NCI-H510A (cell line): ENCODE data around the gene GRIFIN.
"Not testable (repeated sequence)": the region's sequence is repeated elsewhere in the genome, so short reads cannot be mapped to it uniquely, and the experiment has no call there.

Experiments
- DNase-seq: peaks from one replicate; lab custom pipeline; 2025; lab: John Stamatoyannopoulos, UW

The GRIFIN gene

GRCh38 chr7:2453849-2454248 lies 22.3 kb downstream of the GRIFIN start:
- not testable (repeated sequence) for DNase-seq

- no peak for DNase-seq
These were observed 23.4 kb downstream of the GRIFIN start for GRCh38 chr7:2452643-2453270.

DNA sequence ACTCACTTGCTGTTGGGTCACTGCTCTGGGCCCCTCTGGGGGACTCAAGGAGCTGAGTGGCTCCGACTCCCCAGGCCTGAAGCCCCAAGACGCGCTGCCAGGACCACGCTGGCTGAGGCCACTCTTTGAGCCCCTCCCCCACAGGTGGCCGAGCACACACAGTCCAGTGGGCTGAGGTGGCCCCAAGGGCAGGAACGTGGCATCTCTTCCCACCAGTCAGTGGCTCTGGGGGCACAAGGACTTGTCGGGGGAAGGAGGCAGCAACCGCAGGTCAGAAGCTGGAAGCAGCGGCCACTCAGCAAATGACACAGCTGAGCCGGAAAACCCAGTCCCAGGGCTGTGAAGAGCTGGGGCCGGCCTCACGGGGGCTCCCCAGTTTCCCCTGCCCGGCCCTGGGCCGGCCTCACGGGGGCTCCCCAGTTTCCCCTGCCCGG lies 24.1 kb downstream of the GRIFIN start:
- no peak for DNase-seq

DNA sequence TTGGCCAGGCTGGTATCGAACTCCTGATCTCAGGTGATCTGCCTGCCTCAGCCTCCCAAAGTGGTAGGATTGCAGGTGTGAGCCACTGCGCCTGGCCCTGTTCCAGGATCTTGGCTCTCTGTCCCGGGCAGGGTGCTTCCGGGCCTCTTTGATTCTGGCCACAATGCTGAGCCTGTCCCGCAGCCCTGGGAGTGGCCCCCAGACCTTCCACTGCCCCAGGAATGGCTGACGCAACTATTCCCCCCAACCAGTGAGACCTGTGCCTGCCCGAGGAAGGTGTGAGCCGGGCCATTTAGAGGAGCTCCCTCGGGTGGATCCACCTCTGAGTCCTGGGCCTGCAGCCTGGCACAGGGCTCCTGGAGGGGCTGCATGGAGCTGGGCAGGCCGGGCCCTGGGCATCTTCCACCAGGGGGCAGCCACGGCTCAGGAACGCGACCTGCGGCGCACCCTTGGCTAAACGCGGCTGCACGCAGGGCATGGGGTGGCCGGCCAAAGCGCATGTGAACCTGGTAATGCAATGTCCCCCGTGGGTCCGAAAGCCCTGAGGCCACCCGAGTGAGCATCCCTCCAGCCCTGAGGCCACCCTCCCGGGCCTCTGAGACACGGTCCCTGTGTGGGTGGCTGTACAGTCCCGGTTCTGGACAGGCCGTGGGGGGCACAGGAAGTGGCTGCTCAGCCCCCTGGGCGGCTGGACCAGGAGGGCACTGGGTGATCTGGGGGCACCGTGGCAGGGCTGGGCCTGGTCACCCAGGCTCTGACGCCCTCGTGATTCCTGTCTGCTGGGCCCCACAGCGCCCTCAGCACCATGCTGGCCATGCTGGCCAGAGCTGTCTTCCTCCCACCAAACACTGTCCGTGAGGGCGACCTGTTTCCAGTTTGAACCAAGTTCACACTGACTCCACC lies 24.8 kb downstream of the GRIFIN start:
- peak; percentile 79 for DNase-seq

DNA sequence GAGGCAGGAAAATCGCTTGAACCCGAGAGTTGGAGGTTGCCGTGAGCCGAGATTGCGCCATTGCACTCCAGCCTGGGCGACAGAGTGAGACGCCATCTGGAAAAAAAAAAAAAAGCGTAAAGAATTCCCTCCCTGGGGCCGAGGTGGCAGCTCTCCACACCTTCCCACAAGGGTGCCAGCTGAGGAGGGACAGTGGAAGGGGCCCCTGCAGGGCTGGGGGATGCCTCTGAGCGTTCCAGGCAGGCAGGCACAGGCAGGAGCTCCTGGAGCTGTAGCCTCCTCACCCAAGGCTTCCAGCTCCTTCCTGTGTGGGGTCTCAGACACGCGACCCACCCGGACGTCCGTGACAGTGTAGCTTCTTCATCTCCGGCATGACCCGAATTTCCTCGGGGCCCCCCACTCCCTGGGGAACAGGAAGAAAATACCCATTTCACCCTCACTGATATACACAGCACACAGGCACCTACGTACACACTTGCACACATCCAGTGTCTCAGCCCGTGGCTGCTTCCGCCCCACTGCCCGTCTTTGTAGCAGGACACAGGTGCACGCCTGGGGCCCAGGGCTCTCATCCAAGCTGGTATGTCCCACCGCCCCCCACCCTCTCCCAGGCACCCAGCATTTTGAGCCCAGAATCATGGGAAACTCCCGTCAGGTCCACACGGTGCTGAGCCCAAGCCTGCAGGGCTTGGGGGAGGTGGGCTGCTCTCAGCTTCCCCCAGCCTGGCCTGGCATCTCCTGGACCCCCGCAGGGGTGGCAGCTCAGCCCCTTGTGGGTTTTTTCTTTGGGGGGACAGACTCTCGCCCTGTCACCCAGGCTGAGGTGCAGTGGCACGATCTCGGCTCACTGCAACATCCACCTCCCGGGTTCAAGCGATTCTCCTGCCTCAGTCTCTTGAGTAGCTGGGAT lies 25.7 kb downstream of the GRIFIN start:
- DNase-seq, result no peak

DNA sequence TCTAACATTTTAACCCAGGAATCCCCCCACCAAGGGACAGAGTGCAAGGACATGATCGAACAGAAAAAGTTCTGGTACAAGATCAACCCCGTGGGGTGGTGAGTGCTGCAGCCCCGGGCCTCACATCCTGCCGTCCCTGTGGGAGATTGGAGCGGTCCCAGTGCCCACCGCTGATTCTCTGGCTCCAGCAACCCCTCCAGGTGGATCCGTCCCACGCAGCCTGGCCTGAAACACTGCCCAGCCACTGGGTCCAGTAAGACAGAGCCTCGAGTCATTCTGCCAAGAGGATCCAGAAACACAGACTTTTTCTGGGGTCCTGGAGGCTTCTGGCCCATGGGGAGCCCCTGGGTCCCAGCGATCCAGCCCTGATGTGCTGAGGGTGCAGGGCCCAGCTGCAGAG lies 29.5 kb downstream of the GRIFIN start:
- DNase-seq, result no peak

DNA sequence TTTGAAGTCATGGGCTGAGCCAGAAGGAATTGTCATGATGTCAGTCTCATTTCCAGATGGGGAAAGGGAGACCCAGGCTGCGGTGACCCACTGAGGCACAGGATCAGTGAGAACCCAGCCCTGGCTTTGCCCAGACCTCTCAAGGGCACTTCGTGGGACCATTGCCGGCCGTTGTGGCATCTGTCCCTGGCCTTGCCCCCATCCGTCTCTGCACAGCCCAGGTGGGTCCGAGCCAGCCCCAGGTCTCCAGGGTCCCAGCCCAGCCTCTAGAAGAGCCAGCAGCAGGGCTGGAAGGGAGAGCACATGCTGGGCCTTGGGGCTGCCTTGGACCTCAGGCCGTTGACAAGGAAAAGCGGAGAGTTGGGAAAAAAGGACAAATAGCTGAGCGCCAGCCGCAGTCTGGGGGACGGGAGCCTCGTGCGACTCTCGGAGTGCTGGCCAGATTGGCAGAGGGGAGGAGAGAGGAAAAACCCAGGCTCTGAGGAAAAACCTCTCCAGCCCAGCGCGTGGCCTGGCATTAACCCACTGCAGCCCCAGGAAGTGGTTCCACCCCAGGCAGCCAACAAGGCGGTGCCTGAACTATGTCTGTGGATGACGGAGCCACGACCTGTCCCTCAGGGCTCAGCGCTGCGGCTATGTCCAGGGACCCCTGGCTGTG lies 30.2 kb downstream of the GRIFIN start:
- no peak for DNase-seq

- DNase-seq, result no peak
These were observed 31.2 kb downstream of the GRIFIN start for GRCh38 chr7:2445047-2445446.

GRCh38 chr7:2444476-2444875 lies 31.7 kb downstream of the GRIFIN start:
- DNase-seq, result no peak

- DNase-seq, result no peak
These were observed 32.7 kb downstream of the GRIFIN start for GRCh38 chr7:2443491-2443890.

DNA sequence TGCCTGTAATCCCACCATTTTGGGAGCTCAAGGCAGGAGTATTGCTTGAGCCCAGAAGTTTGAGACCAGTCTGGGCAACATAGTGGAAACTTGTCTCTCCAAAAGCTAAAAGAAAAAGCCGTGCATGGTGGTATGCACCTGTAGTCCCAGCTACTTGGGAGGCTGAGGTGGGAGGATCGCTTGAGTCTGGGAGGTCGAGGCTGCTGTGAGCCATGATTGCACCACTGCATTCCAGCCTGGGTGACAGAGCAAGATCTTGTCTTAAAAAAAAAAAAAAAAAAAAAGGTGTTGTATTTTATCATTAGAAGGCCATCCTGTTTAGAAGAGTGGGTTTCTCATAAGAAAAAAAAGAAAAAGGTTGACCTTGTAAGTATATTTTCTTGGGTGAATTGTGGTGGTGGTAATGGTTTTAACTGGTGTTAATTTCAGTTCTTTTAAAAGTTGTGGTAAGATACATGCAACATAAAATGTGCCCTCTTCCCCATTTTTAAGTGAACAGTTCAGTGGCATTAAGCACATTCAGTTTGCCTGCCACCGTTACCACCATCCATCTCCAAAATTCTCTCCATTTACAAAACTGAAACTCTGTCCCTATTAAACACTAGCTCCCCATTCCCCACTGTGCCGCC lies 34.7 kb downstream of the GRIFIN start:
- no peak for DNase-seq

- DNase-seq, result no peak
These were observed 35.5 kb downstream of the GRIFIN start for GRCh38 chr7:2440608-2441245.

DNA sequence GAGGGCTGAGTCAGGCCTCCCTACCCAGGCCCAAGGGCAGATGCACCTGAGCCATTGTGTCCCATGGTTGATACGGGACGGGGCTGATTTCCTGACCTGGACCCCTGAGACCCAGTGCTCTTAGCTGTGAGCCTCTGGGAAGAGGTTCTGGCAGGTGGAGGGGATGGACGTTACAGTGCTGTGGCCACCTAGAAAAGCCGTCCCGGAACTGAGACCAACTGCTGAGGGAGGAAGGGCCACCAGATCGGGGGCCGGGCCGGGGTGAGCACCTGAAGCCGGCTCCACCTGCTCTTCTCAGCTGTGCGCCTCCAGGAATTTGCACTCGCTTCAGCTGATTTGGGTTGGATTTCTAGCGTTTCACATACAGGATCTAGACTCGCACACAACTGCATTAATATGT lies 37.4 kb downstream of the GRIFIN start:
- no peak for DNase-seq

DNA sequence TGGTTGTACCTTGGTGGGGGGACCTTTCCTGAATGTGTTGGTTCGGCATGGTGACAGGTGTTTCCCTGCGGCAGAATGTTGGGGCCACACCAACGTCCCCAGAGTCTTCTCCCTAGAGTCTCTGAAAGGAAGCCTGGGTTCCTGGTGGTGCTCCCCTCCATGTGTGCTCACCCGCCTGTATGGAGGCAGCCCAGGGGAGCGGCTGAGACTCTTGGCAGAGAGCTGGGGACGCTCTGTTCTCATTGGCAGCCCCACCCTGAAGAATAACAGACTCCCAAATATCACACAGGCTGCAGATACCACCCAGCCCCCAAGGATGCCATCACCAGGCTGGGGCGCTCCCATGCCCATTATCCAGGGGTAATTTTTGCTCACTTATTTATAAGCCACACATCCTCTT lies 38.0 kb downstream of the GRIFIN start:
- no peak for DNase-seq

DNA sequence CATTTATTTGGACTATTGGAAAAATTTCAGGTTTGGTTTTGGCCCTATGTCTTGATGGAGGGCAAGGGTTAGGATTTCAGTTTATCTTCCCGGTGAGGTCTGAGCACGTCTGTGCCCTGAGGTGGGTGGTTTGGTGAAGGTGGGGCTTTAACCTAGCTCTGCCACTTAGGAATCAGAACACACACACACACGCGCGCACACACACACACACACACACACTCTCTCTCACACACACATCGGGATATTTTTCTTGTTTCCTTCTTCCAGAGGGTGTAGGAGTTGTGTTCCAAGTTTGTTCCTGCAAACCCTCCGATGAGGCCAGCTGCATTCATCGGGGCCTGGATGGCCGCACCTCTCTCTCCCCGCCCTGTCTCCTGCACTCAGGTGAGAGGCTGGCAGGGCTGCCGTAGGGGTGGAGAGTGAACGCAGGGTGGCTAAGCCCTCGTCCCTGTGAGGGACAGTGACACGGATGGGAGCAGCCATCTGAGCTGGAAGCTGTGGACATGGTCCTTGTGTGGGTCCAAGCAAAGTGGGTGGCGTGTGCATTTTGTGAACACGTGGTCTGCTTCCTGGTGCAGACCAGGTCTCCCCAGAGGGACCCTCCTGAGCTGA lies 38.6 kb downstream of the GRIFIN start:
- peak; percentile 38 for DNase-seq

DNA sequence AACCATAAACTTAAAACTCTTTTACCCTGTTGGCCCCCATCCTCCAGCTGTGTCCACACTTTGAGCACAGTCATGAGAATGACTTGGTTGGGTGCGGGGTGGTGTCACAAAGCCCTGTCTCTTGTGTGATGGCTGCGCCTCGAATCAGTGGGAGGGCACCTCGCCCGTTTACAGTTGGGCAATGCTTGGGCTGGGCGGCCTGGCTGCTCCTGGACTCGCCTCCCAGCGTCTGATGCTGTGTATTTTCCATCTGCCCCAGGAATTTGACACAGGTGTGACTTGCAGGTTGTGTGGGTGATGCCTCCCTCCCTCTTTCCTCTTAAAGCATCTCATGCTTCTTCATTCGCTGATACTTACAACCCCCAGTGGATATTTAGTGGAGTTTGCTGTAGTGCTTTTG lies 39.1 kb downstream of the GRIFIN start:
- DNase-seq, result peak; percentile 62

- no peak for DNase-seq
These were observed 39.7 kb downstream of the GRIFIN start for GRCh38 chr7:2436341-2437104.

DNA sequence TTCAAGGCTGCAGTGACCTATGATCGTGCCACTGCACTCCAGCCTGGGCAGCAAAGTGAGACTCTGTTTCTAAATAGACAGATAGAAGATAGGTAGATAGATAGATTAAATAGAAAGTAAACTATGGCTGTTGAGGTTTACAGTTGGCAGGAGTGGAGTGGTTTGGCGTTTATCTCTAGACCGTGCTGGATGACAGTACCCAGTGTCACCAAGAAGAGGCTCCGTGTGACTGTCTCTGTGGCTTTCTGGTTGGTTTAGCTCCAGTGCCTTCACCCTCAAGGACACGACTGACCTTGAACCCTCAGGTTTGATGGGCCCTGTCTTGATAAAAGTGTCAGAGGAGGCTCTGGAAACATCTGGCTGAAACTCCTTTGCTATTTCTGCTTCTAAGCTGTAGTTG lies 41.1 kb downstream of the GRIFIN start:
- DNase-seq, result no peak

GRCh38 chr7:2433713-2434550 lies 42.3 kb downstream of the GRIFIN start:
- peak; percentile 91 for DNase-seq
